Astrocyte of the cerebellum (primary cell): Measurements from ENCODE around the gene R3HDM4.

Experiments
- DNase-seq: peaks from one replicate; pipeline ENCODE4 v3.0.0-alpha.2; 2011; ENCODE audit warnings: low read depth
- H3K4me3 ChIP-seq: 2 replicates; pipeline ENCODE4 v1.5.1; 2011; ENCODE audit warnings: mild to moderate bottlenecking, low read depth, low read length, moderate library complexity
- in situ Hi-C: cut with HindIII; loops from 2 replicates; pipeline ENCODE4 v1.10.0; 2017; ENCODE audit warnings: low sequenced_read_pairs
- TF ChIP-seq, protein P1 (sequence below): IDR thresholded peaks from 2 replicates; pipeline ENCODE4 v1.5.1; 2012; ENCODE audit warnings: low read length, low read depth, moderate library complexity, mild to moderate bottlenecking; ENCODE audit errors: missing control alignments

Gene R3HDM4

GRCh38 chr19:941292-942132 is 28.5 kb upstream of the R3HDM4 start:
- in situ Hi-C loops, result no loop called here
- DNase-seq, result no peak
- TF ChIP-seq, protein P1, sequence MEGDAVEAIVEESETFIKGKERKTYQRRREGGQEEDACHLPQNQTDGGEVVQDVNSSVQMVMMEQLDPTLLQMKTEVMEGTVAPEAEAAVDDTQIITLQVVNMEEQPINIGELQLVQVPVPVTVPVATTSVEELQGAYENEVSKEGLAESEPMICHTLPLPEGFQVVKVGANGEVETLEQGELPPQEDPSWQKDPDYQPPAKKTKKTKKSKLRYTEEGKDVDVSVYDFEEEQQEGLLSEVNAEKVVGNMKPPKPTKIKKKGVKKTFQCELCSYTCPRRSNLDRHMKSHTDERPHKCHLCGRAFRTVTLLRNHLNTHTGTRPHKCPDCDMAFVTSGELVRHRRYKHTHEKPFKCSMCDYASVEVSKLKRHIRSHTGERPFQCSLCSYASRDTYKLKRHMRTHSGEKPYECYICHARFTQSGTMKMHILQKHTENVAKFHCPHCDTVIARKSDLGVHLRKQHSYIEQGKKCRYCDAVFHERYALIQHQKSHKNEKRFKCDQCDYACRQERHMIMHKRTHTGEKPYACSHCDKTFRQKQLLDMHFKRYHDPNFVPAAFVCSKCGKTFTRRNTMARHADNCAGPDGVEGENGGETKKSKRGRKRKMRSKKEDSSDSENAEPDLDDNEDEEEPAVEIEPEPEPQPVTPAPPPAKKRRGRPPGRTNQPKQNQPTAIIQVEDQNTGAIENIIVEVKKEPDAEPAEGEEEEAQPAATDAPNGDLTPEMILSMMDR, result no peak
- H3K4me3 ChIP-seq, result no peak overlapping the region

- DNase-seq, result no peak
- TF ChIP-seq, protein P1, result no peak
- in situ Hi-C loops, result no loop called here
- H3K4me3 ChIP-seq, result no peak overlapping the region
These were observed 27.7 kb upstream of the R3HDM4 start for GRCh38 chr19:940591-941291.

- TF ChIP-seq, protein P1, result no peak
- no peak for DNase-seq
- no peak overlapping the region for H3K4me3 ChIP-seq
- in situ Hi-C loops, result no loop called here
These were observed 26.9 kb upstream of the R3HDM4 start for GRCh38 chr19:939922-940321.

- H3K4me3 ChIP-seq, result no peak overlapping the region
- in situ Hi-C loops, result no loop called here
- TF ChIP-seq, protein P1, result no peak
- DNase-seq, result no peak
These were observed 26.4 kb upstream of the R3HDM4 start for GRCh38 chr19:939439-939838.

DNA sequence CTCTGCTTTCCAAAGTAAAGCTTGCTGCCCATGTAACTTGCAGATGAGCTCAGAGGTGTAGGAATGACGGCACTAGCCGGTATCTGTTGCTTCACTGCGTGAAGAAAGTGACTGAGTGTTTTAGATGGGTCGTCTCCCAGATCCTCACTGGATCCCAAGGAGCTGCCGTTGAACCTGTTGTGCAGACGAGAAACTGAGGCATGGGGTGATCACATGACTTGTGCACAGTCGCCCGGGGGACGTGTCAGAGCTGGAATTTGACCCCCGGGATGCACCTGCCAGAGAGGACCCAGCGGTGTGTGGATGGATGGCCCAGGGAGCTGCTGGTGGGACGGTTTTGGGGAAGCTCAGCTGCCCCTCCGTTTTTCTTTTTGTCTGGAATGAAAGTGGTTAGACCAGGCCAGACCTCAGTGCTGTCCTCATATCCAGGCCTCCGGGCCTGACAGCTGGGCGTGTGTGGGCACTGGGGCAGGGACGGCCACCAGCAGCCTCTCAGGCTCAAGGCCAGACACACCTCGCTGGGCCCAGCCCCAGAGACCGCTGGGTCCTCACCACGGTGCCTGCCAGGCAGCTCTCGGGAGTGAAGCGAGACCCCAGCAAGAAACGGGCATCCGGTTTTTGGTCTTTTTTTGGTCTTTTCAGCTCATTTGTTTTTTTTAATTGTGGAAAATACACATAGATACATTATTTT is 25.4 kb upstream of the R3HDM4 start:
- H3K4me3 ChIP-seq, result no peak overlapping the region
- TF ChIP-seq, protein P1, result no peak
- in situ Hi-C loops, result no loop called here
- DNase-seq, result no peak

GRCh38 chr19:937259-937694 is 24.3 kb upstream of the R3HDM4 start:
- in situ Hi-C loops, result no loop called here
- DNase-seq, result no peak
- TF ChIP-seq, protein P1, result no peak
- H3K4me3 ChIP-seq, result no peak overlapping the region
